ENCODE data around the gene USP21. TPM values are rescaled to one million over a fixed set of nuclear protein-coding genes. Genes with fewer than 3 reads are reported as not detected.
"Not testable (repeated sequence)": the region's sequence is repeated elsewhere in the genome, so short reads cannot be mapped to it uniquely, and the experiment has no call there.

USP21 gene
- polyA plus RNA-seq, 3 donors = 11.0 to 42.8 (median 11.3) TPM

DNA sequence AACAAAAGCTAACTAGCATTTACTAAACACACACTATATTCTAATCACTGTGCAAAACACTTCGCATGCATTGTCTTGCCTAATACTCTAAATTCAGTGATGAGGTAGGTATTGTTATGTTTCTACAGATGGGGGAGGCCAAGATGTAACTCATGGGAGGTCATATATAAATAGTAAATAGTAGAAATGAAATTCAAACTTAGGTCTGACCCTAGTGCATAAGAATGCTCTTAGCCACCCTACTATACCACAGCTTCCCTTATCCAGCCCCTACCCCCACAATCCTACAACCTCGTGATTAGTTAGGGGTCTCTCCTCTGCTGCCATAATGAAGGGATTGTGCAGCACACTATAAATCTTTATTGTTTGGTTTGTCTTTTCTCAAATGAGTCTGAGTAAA lies 44.7 kb upstream of the USP21 start:
- Mint-ChIP-seq H3K4me3 (no peak overlapping the region), H3K36me3 (peaks cover 8 to 24% of the 10 kb centered on the region in 2 donors), H3K9me3 (no peaks in the 10 kb centered on the region), H3K27me3 (ENCODE audit: low read depth in 3 of 3) (no peaks in the 10 kb centered on the region), H3K27ac (peak overlapping the region in 3 of 7 donors; percentile 55 to 68 (median 60)), H3K4me1 (peaks cover 75% of the 10 kb centered on the region)
- H4K20me1 ChIP-seq (ENCODE audit: insufficient read depth, low read length) = peaks cover 68% of the 10 kb centered on the region
- no peaks in the 10 kb centered on the region for H3K27me3 ChIP-seq (ENCODE audit: control insufficient read depth in 2 of 2, insufficient read depth in 2 of 2, low read length in 2 of 2)
- no peak overlapping the region for H3K4me3 ChIP-seq (replicated peaks in 1 of 3; ENCODE audit: low read depth in 2 of 3, low read length in 3 of 3)
- TF ChIP-seq, protein P1, sequence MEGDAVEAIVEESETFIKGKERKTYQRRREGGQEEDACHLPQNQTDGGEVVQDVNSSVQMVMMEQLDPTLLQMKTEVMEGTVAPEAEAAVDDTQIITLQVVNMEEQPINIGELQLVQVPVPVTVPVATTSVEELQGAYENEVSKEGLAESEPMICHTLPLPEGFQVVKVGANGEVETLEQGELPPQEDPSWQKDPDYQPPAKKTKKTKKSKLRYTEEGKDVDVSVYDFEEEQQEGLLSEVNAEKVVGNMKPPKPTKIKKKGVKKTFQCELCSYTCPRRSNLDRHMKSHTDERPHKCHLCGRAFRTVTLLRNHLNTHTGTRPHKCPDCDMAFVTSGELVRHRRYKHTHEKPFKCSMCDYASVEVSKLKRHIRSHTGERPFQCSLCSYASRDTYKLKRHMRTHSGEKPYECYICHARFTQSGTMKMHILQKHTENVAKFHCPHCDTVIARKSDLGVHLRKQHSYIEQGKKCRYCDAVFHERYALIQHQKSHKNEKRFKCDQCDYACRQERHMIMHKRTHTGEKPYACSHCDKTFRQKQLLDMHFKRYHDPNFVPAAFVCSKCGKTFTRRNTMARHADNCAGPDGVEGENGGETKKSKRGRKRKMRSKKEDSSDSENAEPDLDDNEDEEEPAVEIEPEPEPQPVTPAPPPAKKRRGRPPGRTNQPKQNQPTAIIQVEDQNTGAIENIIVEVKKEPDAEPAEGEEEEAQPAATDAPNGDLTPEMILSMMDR (IDR thresholded peaks at IDR 0.05) = no peak
- peak overlapping the region in 1 of 2 donors; percentile 50 for H3K27ac ChIP-seq (ENCODE audit: low read depth in 1 of 2, low read length in 2 of 2)
- no peak overlapping the region for H3K9ac ChIP-seq (ENCODE audit: insufficient read depth, low read length, poor library complexity, severe bottlenecking)
- no CpG with 5 or more reads among the region's 2 CpGs for WGBS (ENCODE audit: insufficient coverage)
- no peak for DNase-seq
- intact Hi-C loops (cut with micrococcal nuclease) = no loop called here
- no peak overlapping the region for H3K4me2 ChIP-seq (replicated peaks; ENCODE audit: extremely low read depth, low read length, poor library complexity, severe bottlenecking)
- H3K9me3 ChIP-seq (replicated peaks in 1 of 2; ENCODE audit: control insufficient read depth in 1 of 2, insufficient read depth in 1 of 2, low read length in 2 of 2) = no peaks in the 10 kb centered on the region
- H3K79me2 ChIP-seq (ENCODE audit: insufficient read depth, low read length) = peaks cover 100% of the 10 kb centered on the region
- H2AFZ ChIP-seq (ENCODE audit: insufficient read depth, low read depth, low read length, poor library complexity, severe bottlenecking) = no peak overlapping the region
- peaks cover 54 to 77% of the 10 kb centered on the region in 2 donors for H3K4me1 ChIP-seq (ENCODE audit: control insufficient read depth in 1 of 2, insufficient read depth in 2 of 2, low read length in 2 of 2)
- peaks cover 0 to 9% of the 10 kb centered on the region in 2 donors for H3K36me3 ChIP-seq (replicated peaks in 1 of 2; ENCODE audit: control insufficient read depth in 1 of 2, insufficient read depth in 2 of 2, low read length in 2 of 2)

DNA sequence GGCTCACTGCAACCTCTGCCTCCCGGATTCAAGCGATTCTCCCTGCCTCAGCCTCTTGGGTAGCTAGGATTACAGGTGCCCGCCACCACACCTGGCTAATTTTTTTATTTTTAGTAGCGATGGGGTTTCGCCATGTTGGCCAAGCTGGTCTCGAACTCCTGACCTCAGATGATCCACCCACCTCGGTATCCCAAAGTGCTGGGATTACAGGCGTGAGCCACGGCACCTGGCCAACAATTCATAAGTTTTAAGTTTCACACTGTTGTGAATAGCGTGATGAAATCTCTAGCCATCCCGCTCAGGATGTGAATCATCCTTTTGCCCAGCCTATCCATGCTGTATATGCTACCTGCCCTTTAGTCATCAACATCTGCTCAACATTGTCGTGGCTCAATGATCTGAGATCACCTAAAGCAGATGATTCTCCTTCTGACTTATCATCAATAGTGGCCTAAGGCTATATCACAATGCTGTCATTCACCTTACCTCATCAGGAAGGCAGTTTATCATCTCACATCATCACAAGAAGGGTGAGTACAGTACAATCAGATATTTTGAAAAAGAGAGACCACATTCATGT lies 44.1 kb upstream of the USP21 start:
- TF ChIP-seq, protein P1 (IDR thresholded peaks at IDR 0.05) = no peak
- Mint-ChIP-seq H3K9me3 (no peaks in the 10 kb centered on the region), H3K4me3 (no peak overlapping the region), H3K4me1 (peaks cover 82% of the 10 kb centered on the region), H3K36me3 (peaks cover 8 to 23% of the 10 kb centered on the region in 2 donors), H3K27me3 (ENCODE audit: low read depth in 3 of 3) (no peaks in the 10 kb centered on the region), H3K27ac (peak overlapping the region in 5 of 7 donors; percentile 11 to 46 (median 40))
- no peak overlapping the region for H3K4me2 ChIP-seq (replicated peaks; ENCODE audit: extremely low read depth, low read length, poor library complexity, severe bottlenecking)
- H3K9me3 ChIP-seq (replicated peaks in 1 of 2; ENCODE audit: control insufficient read depth in 1 of 2, insufficient read depth in 1 of 2, low read length in 2 of 2) = no peaks in the 10 kb centered on the region
- no peak overlapping the region for H2AFZ ChIP-seq (ENCODE audit: insufficient read depth, low read depth, low read length, poor library complexity, severe bottlenecking)
- H3K4me3 ChIP-seq (replicated peaks in 1 of 3; ENCODE audit: low read depth in 2 of 3, low read length in 3 of 3) = no peak overlapping the region
- H3K27ac ChIP-seq (ENCODE audit: low read depth in 1 of 2, low read length in 2 of 2) = peak overlapping the region in 1 of 2 donors; percentile 50
- peaks cover 100% of the 10 kb centered on the region for H3K79me2 ChIP-seq (ENCODE audit: insufficient read depth, low read length)
- H3K36me3 ChIP-seq (replicated peaks in 1 of 2; ENCODE audit: control insufficient read depth in 1 of 2, insufficient read depth in 2 of 2, low read length in 2 of 2) = peaks cover under 1 to 8% of the 10 kb centered on the region in 2 donors
- H3K9ac ChIP-seq (ENCODE audit: insufficient read depth, low read length, poor library complexity, severe bottlenecking) = no peak overlapping the region
- DNase-seq = peak; percentile 37 to 71 (median 52)
- H3K27me3 ChIP-seq (ENCODE audit: control insufficient read depth in 2 of 2, insufficient read depth in 2 of 2, low read length in 2 of 2) = no peaks in the 10 kb centered on the region
- intact Hi-C loops (cut with micrococcal nuclease) = loop anchor here in 1 of 2 donors (5.0 kb wide), 2 partner anchors 37 to 48 kb away; partner anchors contain the start of genes ARHGAP30 and UFC1
- peaks cover 60 to 84% of the 10 kb centered on the region in 2 donors for H3K4me1 ChIP-seq (ENCODE audit: control insufficient read depth in 1 of 2, insufficient read depth in 2 of 2, low read length in 2 of 2)
- 63% methylated on average over 12 of the region's 12 CpGs for WGBS (ENCODE audit: insufficient coverage)
- peaks cover 61% of the 10 kb centered on the region for H4K20me1 ChIP-seq (ENCODE audit: insufficient read depth, low read length)

DNA sequence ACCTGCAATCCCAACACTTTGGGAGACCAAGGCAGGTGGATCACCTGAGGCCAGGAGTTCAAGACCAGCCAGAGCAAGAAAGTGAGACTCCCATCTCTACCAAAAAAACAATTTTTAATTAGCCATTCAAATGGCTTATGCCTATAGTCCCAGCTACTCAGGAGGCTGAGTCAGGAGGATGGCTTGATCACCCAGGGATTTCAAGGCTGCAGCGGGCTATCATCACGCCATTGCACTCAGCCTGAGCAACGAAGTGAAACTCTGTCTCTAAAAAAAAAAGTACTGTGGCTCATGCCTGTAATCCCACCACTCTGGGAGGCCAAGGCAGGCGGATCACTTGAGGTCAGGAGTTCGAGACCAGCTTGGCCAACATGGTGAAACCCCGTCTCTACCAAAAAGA lies 43.3 kb upstream of the USP21 start:
- not testable (repeated sequence) for H3K4me3 ChIP-seq (replicated peaks in 1 of 3; ENCODE audit: low read depth in 2 of 3, low read length in 3 of 3); H3K4me3 Mint-ChIP-seq; H3K27me3 Mint-ChIP-seq (ENCODE audit: low read depth in 3 of 3); H2AFZ ChIP-seq (ENCODE audit: insufficient read depth, low read depth, low read length, poor library complexity, severe bottlenecking); H3K9me3 Mint-ChIP-seq; H3K9ac ChIP-seq (ENCODE audit: insufficient read depth, low read length, poor library complexity, severe bottlenecking); DNase-seq; H3K9me3 ChIP-seq (replicated peaks in 1 of 2; ENCODE audit: control insufficient read depth in 1 of 2, insufficient read depth in 1 of 2, low read length in 2 of 2); H3K27me3 ChIP-seq (ENCODE audit: control insufficient read depth in 2 of 2, insufficient read depth in 2 of 2, low read length in 2 of 2)
- peaks cover 87% of the 10 kb centered on the region for H3K4me1 Mint-ChIP-seq
- H3K4me1 ChIP-seq (ENCODE audit: control insufficient read depth in 1 of 2, insufficient read depth in 2 of 2, low read length in 2 of 2) = peaks cover 66 to 89% of the 10 kb centered on the region in 2 donors
- H4K20me1 ChIP-seq (ENCODE audit: insufficient read depth, low read length) = peaks cover 54% of the 10 kb centered on the region
- peaks cover 11 to 25% of the 10 kb centered on the region in 2 donors for H3K36me3 Mint-ChIP-seq
- peaks cover 7 to 12% of the 10 kb centered on the region in 2 donors for H3K36me3 ChIP-seq (replicated peaks in 1 of 2; ENCODE audit: control insufficient read depth in 1 of 2, insufficient read depth in 2 of 2, low read length in 2 of 2)
- 86% methylated on average over 6 of the region's 6 CpGs for WGBS (ENCODE audit: insufficient coverage)
- intact Hi-C loops (cut with micrococcal nuclease) = loop anchor here in 1 of 2 donors (5.0 kb wide), 2 partner anchors 36 to 49 kb away; partner anchors contain the start of genes ARHGAP30 and UFC1
- peak overlapping the region; percentile 97 for H3K4me2 ChIP-seq (replicated peaks; ENCODE audit: extremely low read depth, low read length, poor library complexity, severe bottlenecking)
- H3K79me2 ChIP-seq (ENCODE audit: insufficient read depth, low read length) = peaks cover 99% of the 10 kb centered on the region
- H3K27ac Mint-ChIP-seq = peak overlapping the region in 6 of 7 donors; percentile 11 to 94 (median 85)
- peak overlapping the region in 1 of 2 donors; percentile 99 for H3K27ac ChIP-seq (ENCODE audit: low read depth in 1 of 2, low read length in 2 of 2)

Measured in CD14-positive monocyte (primary cell).